Astrocyte of the spinal cord (primary cell): ENCODE data around the gene LRRC73.
A peak's percentile ranks its signal among the peaks of the same experiment; 100 is the strongest.

ENCODE experiments used
- DNase-seq: peaks from one replicate; pipeline ENCODE4 v3.0.0; 2011; ENCODE audit warnings: low read depth, low spot score
- H3K4me3 ChIP-seq: 2 replicates; pipeline ENCODE4 v1.5.1; 2011; ENCODE audit warnings: low read depth, mild to moderate bottlenecking, low read length, moderate library complexity
- CTCF ChIP-seq: IDR thresholded peaks from 2 replicates; pipeline ENCODE4 v1.5.1; 2012; ENCODE audit warnings: low read depth, mild to moderate bottlenecking, low read length, inconsistent platforms
- in situ Hi-C: cut with HindIII; loops from 2 replicates; pipeline ENCODE4 v1.10.0; 2017; ENCODE audit warnings: low sequenced_read_pairs

Gene LRRC73

GRCh38 chr6:43520097-43520496 lies 10.0 kb upstream of the LRRC73 start:
- in situ Hi-C loops: no loop called here
- DNase-seq: no peak

GRCh38 chr6:43517505-43518357 lies 7.6 kb upstream of the LRRC73 start:
- no peak for DNase-seq
- H3K4me3 ChIP-seq: peak overlapping the region; percentile 99
- in situ Hi-C loops: no loop called here
- TF ChIP-seq CTCF: no peak

More at GRCh38 chr6:43520097-43520496, 10.0 kb upstream of the LRRC73 start:
- H3K4me3 ChIP-seq: no peak overlapping the region
- TF ChIP-seq CTCF: no peak

- in situ Hi-C loops: no loop called here
- TF ChIP-seq CTCF: no peak
- peak; percentile 98 for DNase-seq
These were observed 6.8 kb upstream of the LRRC73 start, which contains the start of the genes POLR1C and YIPF3 for GRCh38 chr6:43516697-43517504. Gene POLR1C, plus strand, starts transcription at chr6:43517089. Its CDS starts 21 bp downstream, at chr6:43517110. Gene YIPF3, minus strand, starts transcription at chr6:43516926. Its CDS starts 119 bp downstream, at chr6:43516807.

GRCh38 chr6:43516367-43516696 lies 6.2 kb upstream of the LRRC73 start:
- peak overlapping the region; percentile 99 for H3K4me3 ChIP-seq
- DNase-seq: no peak
- in situ Hi-C loops: no loop called here
- TF ChIP-seq CTCF: no peak

More at GRCh38 chr6:43516697-43517504, 6.8 kb upstream of the LRRC73 start, which contains the start of the genes POLR1C and YIPF3:
- peak within 1 kb of the TSS; percentile 99 for H3K4me3 ChIP-seq

GRCh38 chr6:43515808-43516207 lies 5.7 kb upstream of the LRRC73 start:
- TF ChIP-seq CTCF: no peak
- DNase-seq: no peak
- H3K4me3 ChIP-seq: peak overlapping the region; percentile 99
- in situ Hi-C loops: no loop called here

GRCh38 chr6:43511824-43512415 lies 1.8 kb upstream of the LRRC73 start:
- no peak for TF ChIP-seq CTCF
- H3K4me3 ChIP-seq: no peak overlapping the region
- in situ Hi-C loops: no loop called here
- DNase-seq: no peak
